ENCODE results near the gene CDKN2B-AS1.

The CDKN2B-AS1 gene

DNA sequence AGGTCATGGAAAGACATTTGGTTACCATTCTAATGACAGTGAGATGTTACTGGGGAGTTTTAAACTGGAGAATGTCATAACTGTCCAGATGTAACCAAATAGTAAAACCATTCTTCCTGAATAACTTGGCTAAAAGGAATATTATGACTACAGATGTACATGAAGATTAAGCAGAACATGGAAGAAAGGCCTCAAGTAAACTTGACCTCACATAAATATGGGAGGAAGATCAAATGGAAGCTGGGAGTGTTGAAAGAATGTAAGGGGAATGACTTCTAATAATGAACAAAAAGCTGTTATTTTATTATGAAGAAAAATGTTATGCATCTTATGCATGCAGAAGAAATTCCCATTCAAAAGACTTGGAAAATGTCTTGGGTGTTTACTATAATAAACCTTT, 122.2 kb downstream of the CDKN2B-AS1 start:
- DNase-seq (ENCODE audit: low spot score): no peak
- Histone ChIP-seq H4K8ac (ENCODE audit: low read depth, low read length) (no peak overlapping the region), H3K9me3 (replicated peaks in 1 of 2; ENCODE audit: control insufficient read depth in 2 of 2, insufficient read depth in 1 of 2, low read depth in 1 of 2, low read length in 2 of 2) (no peaks in the 10 kb centered on the region), H4K91ac (ENCODE audit: low read depth, low read length, poor library complexity) (no peak overlapping the region), H2BK5ac (ENCODE audit: low read length) (no peak overlapping the region), H3K4me1 (ENCODE audit: control insufficient read depth in 2 of 2, insufficient read depth in 1 of 2, low read depth in 1 of 2, low read length in 2 of 2) (peaks cover 2 to 10% of the 10 kb centered on the region in 2 donors), H3K4me2 (ENCODE audit: insufficient read depth, low read length, poor library complexity, severe bottlenecking) (no peak overlapping the region), H3K14ac (ENCODE audit: low read length) (no peak overlapping the region), H3K79me1 (ENCODE audit: low read depth, low read length) (no peaks in the 10 kb centered on the region), H3K27ac (replicated peaks; ENCODE audit: low read length) (no peak overlapping the region), H2AFZ (ENCODE audit: low read length) (no peak overlapping the region), H3K4ac (ENCODE audit: low read length) (no peak overlapping the region), H3K23ac (ENCODE audit: low read depth, low read length, poor library complexity) (no peak overlapping the region), H2BK15ac (ENCODE audit: low read length) (no peak overlapping the region), H3K18ac (ENCODE audit: low read length) (no peak overlapping the region), H3K9ac (ENCODE audit: low read depth, low read length, poor library complexity) (no peak overlapping the region), H3K4me3 (ENCODE audit: low read length in 2 of 2) (no peak overlapping the region), H2BK12ac (ENCODE audit: low read length) (no peak overlapping the region), H3K27me3 (ENCODE audit: control insufficient read depth in 3 of 3, insufficient read depth in 3 of 3, low read depth in 1 of 3, low read length in 3 of 3) (no peaks in the 10 kb centered on the region), H3K36me3 (replicated peaks in 1 of 2; ENCODE audit: control insufficient read depth in 2 of 2, insufficient read depth in 2 of 2, low read length in 2 of 2) (no peaks in the 10 kb centered on the region), H2BK120ac (ENCODE audit: low read depth, low read length) (no peak overlapping the region), H2AK5ac (ENCODE audit: low read depth, low read length) (no peak overlapping the region)

DNA sequence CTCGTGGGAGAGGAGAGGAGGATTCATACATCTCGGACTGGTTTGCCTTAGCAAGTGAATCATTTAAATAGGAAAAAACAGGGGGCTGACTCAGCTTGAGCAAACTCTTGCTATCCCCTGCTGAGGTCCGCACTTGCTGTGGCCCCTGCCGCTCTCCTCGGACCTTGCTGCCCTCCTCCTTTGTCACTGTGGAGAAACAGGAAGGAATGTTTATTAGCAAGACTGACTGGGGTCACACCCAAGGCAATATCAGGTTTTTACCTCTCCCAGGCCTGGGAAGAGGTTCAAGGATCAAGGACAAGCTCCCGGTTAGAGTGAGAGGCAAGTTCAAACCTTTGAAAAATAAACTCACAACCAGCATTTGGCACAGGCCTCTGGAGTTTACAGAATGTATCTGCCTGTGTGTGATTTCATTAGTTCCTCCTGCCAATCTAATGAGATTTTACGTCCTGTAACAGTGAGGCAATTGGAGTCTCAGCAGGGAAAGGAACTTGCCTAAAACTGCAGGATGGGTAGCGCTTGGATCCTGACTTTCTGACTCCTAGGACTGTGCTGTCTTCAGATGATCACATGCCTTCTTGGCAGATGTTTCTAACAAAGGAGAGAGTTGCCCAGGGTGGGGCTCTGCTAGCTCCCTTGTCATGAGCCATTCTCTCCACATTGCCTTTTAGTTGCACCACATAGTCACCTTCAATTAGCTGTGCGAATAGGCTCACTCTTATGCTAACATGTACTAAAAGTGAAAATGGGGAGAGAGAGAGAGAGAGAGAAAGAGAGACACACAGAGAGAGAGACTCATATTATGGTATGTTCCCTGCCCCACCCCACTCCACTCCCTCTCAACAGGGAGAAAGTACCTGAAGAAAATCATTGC, 123.2 kb downstream of the CDKN2B-AS1 start:
- no peak overlapping the region for H4K91ac ChIP-seq (ENCODE audit: low read depth, low read length, poor library complexity)
- H3K4me2 ChIP-seq (ENCODE audit: insufficient read depth, low read length, poor library complexity, severe bottlenecking): no peak overlapping the region
- H2BK12ac ChIP-seq (ENCODE audit: low read length): no peak overlapping the region
- no peak overlapping the region for H3K27ac ChIP-seq (replicated peaks; ENCODE audit: low read length)
- peaks cover 2 to 10% of the 10 kb centered on the region in 2 donors for H3K4me1 ChIP-seq (ENCODE audit: control insufficient read depth in 2 of 2, insufficient read depth in 1 of 2, low read depth in 1 of 2, low read length in 2 of 2)
- no peaks in the 10 kb centered on the region for H3K79me1 ChIP-seq (ENCODE audit: low read depth, low read length)
- no peaks in the 10 kb centered on the region for H3K36me3 ChIP-seq (replicated peaks in 1 of 2; ENCODE audit: control insufficient read depth in 2 of 2, insufficient read depth in 2 of 2, low read length in 2 of 2)
- H3K4ac ChIP-seq (ENCODE audit: low read length): no peak overlapping the region
- H3K27me3 ChIP-seq (ENCODE audit: control insufficient read depth in 3 of 3, insufficient read depth in 3 of 3, low read depth in 1 of 3, low read length in 3 of 3): no peaks in the 10 kb centered on the region
- no peak overlapping the region for H2BK120ac ChIP-seq (ENCODE audit: low read depth, low read length)
- H3K9me3 ChIP-seq (replicated peaks in 1 of 2; ENCODE audit: control insufficient read depth in 2 of 2, insufficient read depth in 1 of 2, low read depth in 1 of 2, low read length in 2 of 2): no peaks in the 10 kb centered on the region
- DNase-seq (ENCODE audit: low spot score): no peak
- no peak overlapping the region for H2BK5ac ChIP-seq (ENCODE audit: low read length)
- no peak overlapping the region for H4K8ac ChIP-seq (ENCODE audit: low read depth, low read length)
- no peak overlapping the region for H3K9ac ChIP-seq (ENCODE audit: low read depth, low read length, poor library complexity)
- H3K23ac ChIP-seq (ENCODE audit: low read depth, low read length, poor library complexity): no peak overlapping the region
- H3K4me3 ChIP-seq (ENCODE audit: low read length in 2 of 2): no peak overlapping the region
- H3K18ac ChIP-seq (ENCODE audit: low read length): no peak overlapping the region
- H2BK15ac ChIP-seq (ENCODE audit: low read length): no peak overlapping the region
- H3K14ac ChIP-seq (ENCODE audit: low read length): no peak overlapping the region
- no peak overlapping the region for H2AK5ac ChIP-seq (ENCODE audit: low read depth, low read length)
- no CpG with 5 or more reads among the region's 9 CpGs for WGBS, 2 donors (ENCODE audit: extremely low coverage in 2 of 2, insufficient read length in 2 of 2, insufficient replicate concordance in 1 of 2)
- peak overlapping the region; percentile 75 for H2AFZ ChIP-seq (ENCODE audit: low read length)

DNA sequence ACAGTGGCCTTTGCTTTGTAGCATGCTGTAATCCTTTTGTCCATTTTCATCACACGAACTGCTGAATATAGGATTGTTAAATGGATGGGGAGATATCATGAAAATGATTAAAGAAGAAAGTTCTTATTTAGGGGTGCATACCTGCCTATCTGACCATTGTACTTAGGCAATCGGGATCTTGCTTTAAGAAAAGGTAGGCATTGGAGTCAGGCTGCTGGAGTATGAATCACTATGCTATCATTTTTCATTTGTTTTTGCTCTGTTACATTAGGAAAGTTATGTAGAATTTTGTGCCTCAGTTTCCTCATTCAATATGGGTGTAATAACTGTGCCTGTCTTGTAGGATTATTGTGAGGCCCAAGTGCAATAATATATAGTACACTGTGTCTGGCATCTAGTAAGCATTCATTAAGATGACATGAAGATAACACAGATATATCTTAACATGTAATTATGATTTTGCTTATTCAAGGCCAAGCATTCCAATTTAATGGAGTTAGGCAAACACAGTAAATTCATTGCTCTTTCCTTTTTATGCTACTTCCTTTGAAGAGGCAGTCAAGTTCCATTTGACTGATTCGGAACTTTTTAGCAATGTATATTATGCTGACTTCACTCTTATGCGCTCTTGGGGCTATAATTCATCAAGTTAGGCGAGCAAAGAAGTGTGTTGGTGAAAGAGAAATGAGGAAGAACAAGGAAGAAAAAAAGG, 124.4 kb downstream of the CDKN2B-AS1 start:
- no peaks in the 10 kb centered on the region for H3K27me3 ChIP-seq (ENCODE audit: control insufficient read depth in 3 of 3, insufficient read depth in 3 of 3, low read depth in 1 of 3, low read length in 3 of 3)
- H3K14ac ChIP-seq (ENCODE audit: low read length): no peak overlapping the region
- no peak overlapping the region for H3K4me2 ChIP-seq (ENCODE audit: insufficient read depth, low read length, poor library complexity, severe bottlenecking)
- H3K9ac ChIP-seq (ENCODE audit: low read depth, low read length, poor library complexity): no peak overlapping the region
- H3K4ac ChIP-seq (ENCODE audit: low read length): no peak overlapping the region
- no peak overlapping the region for H2BK120ac ChIP-seq (ENCODE audit: low read depth, low read length)
- no CpG with 5 or more reads among the region's 5 CpGs for WGBS, 2 donors (ENCODE audit: extremely low coverage in 2 of 2, insufficient read length in 2 of 2, insufficient replicate concordance in 1 of 2)
- H3K9me3 ChIP-seq (replicated peaks in 1 of 2; ENCODE audit: control insufficient read depth in 2 of 2, insufficient read depth in 1 of 2, low read depth in 1 of 2, low read length in 2 of 2): no peaks in the 10 kb centered on the region
- no peak overlapping the region for H2BK15ac ChIP-seq (ENCODE audit: low read length)
- no peak overlapping the region for H3K27ac ChIP-seq (replicated peaks; ENCODE audit: low read length)
- no peak for DNase-seq (ENCODE audit: low spot score)
- H2BK12ac ChIP-seq (ENCODE audit: low read length): no peak overlapping the region
- H2AFZ ChIP-seq (ENCODE audit: low read length): no peak overlapping the region
- H3K18ac ChIP-seq (ENCODE audit: low read length): no peak overlapping the region
- no peaks in the 10 kb centered on the region for H3K79me1 ChIP-seq (ENCODE audit: low read depth, low read length)
- no peaks in the 10 kb centered on the region for H3K36me3 ChIP-seq (replicated peaks in 1 of 2; ENCODE audit: control insufficient read depth in 2 of 2, insufficient read depth in 2 of 2, low read length in 2 of 2)
- H3K23ac ChIP-seq (ENCODE audit: low read depth, low read length, poor library complexity): no peak overlapping the region
- no peak overlapping the region for H4K91ac ChIP-seq (ENCODE audit: low read depth, low read length, poor library complexity)
- H2AK5ac ChIP-seq (ENCODE audit: low read depth, low read length): no peak overlapping the region
- no peak overlapping the region for H4K8ac ChIP-seq (ENCODE audit: low read depth, low read length)
- H2BK5ac ChIP-seq (ENCODE audit: low read length): no peak overlapping the region
- H3K4me1 ChIP-seq (ENCODE audit: control insufficient read depth in 2 of 2, insufficient read depth in 1 of 2, low read depth in 1 of 2, low read length in 2 of 2): peaks cover 2 to 10% of the 10 kb centered on the region in 2 donors
- H3K4me3 ChIP-seq (ENCODE audit: low read length in 2 of 2): no peak overlapping the region

DNA sequence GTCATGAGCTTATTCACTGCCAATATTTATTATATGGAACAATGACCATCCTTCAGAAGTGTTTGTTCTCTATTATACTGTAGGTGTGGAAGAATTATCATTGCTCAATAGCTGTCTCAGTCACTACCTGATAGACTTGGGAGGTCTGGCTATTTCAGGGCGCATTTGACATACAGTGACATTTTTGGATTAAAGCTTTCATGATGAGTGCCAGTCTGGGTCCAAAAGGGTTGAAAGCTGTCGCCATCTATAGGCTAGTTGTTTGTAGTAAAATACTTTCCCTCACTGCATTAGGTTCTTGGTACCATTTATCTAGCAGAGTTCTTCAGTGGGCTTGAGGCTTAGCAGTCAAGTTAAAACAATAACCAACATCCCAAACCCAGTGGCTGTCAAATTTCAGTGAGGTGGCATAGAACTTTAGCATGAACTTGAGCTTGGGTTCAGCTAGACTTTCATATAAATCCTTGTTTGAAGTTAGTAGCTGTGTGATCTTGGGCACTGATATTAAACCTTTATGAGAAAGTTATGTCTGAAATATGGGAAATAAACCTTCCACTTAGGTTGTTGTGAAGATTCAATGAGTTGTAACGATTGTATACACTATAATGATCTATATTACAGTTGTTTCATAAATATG, 125.0 kb downstream of the CDKN2B-AS1 start:
- H2BK5ac ChIP-seq (ENCODE audit: low read length): no peak overlapping the region
- WGBS, 2 donors (ENCODE audit: extremely low coverage in 2 of 2, insufficient read length in 2 of 2, insufficient replicate concordance in 1 of 2): no CpG with 5 or more reads among the region's 3 CpGs
- no peak overlapping the region for H2BK120ac ChIP-seq (ENCODE audit: low read depth, low read length)
- H2BK12ac ChIP-seq (ENCODE audit: low read length): no peak overlapping the region
- H3K4me1 ChIP-seq (ENCODE audit: control insufficient read depth in 2 of 2, insufficient read depth in 1 of 2, low read depth in 1 of 2, low read length in 2 of 2): peaks cover 2 to 10% of the 10 kb centered on the region in 2 donors
- no peak overlapping the region for H2AK5ac ChIP-seq (ENCODE audit: low read depth, low read length)
- H3K27me3 ChIP-seq (ENCODE audit: control insufficient read depth in 3 of 3, insufficient read depth in 3 of 3, low read depth in 1 of 3, low read length in 3 of 3): no peaks in the 10 kb centered on the region
- H3K18ac ChIP-seq (ENCODE audit: low read length): no peak overlapping the region
- H3K9me3 ChIP-seq (replicated peaks in 1 of 2; ENCODE audit: control insufficient read depth in 2 of 2, insufficient read depth in 1 of 2, low read depth in 1 of 2, low read length in 2 of 2): no peaks in the 10 kb centered on the region
- H3K4ac ChIP-seq (ENCODE audit: low read length): no peak overlapping the region
- H3K79me1 ChIP-seq (ENCODE audit: low read depth, low read length): no peaks in the 10 kb centered on the region
- H3K4me2 ChIP-seq (ENCODE audit: insufficient read depth, low read length, poor library complexity, severe bottlenecking): no peak overlapping the region
- DNase-seq (ENCODE audit: low spot score): peak; percentile 9
- H3K27ac ChIP-seq (replicated peaks; ENCODE audit: low read length): no peak overlapping the region
- H3K4me3 ChIP-seq (ENCODE audit: low read length in 2 of 2): no peak overlapping the region
- no peak overlapping the region for H4K91ac ChIP-seq (ENCODE audit: low read depth, low read length, poor library complexity)
- H3K9ac ChIP-seq (ENCODE audit: low read depth, low read length, poor library complexity): no peak overlapping the region
- H3K36me3 ChIP-seq (replicated peaks in 1 of 2; ENCODE audit: control insufficient read depth in 2 of 2, insufficient read depth in 2 of 2, low read length in 2 of 2): no peaks in the 10 kb centered on the region
- H2BK15ac ChIP-seq (ENCODE audit: low read length): no peak overlapping the region
- no peak overlapping the region for H2AFZ ChIP-seq (ENCODE audit: low read length)
- H3K23ac ChIP-seq (ENCODE audit: low read depth, low read length, poor library complexity): no peak overlapping the region
- no peak overlapping the region for H4K8ac ChIP-seq (ENCODE audit: low read depth, low read length)
- no peak overlapping the region for H3K14ac ChIP-seq (ENCODE audit: low read length)
